ENCODE measurements around the gene PIP5K1B. TPM values are rescaled to one million over a fixed set of nuclear protein-coding genes. Genes with fewer than 3 reads are reported as not detected.

The PIP5K1B gene
- total RNA-seq, 2 experiments from 2014 or later: 2.3 to 3.1 TPM

Other genes with a start within 250 kb of the PIP5K1B start
- not detected for gene TMEM252, start 164.4 kb upstream of the PIP5K1B start, total RNA-seq

Measured in activated CD8-positive, alpha-beta memory T cell treated with anti-CD3 and anti-CD28 coated beads for 36 hours (primary cell).